Prostate gland (tissue), 2 donors: ENCODE results near the gene MRPS5. TPM values are rescaled to one million over a fixed set of nuclear protein-coding genes. Genes with fewer than 3 reads are reported as not detected.

ENCODE experiments used
- total RNA-seq, 2 donors: library from RNA; depleted of rRNA; stranded (reverse); fragments of >200 nt; gene quantifications; one replicate each; pipeline ENCODE4 v1.1.0, GENCODE V29; 2016

MRPS5 gene
- total RNA-seq, 2 donors from 2014 or later: 35.0 to 49.9 TPM

Other genes starting within 250 kb of the MRPS5 start
- gene MAL, start 96.1 kb downstream of the MRPS5 start, total RNA-seq: 1 to 10 TPM; 3.1 to 8.0 TPM
- gene ZNF514, start 38.0 kb upstream of the MRPS5 start, total RNA-seq: 10 to 100 TPM; 19.1 TPM
- gene ZNF2, start 44.0 kb upstream of the MRPS5 start, total RNA-seq: 1 to 10 TPM; 6.2 to 7.1 TPM
- gene ZNF892, start 85.7 kb upstream of the MRPS5 start, total RNA-seq: 1 to 10 TPM; 4.6 to 4.8 TPM
- 10 to 100 TPM; 43.4 to 80.1 TPM for gene PROM2, start 152.6 kb upstream of the MRPS5 start, total RNA-seq
- 10 to 100 TPM in 1 of 2 donors, 1 to 10 TPM in 1; 5.1 to 63.8 TPM for gene KCNIP3, start 175.5 kb upstream of the MRPS5 start, total RNA-seq